Stimulated activated CD4-positive, alpha-beta T cell treated with anti-CD3 and anti-CD28 coated beads, Interleukin-2, amount 100 ng/mL, for 24 hours (primary cell): ENCODE results near the gene CABP4.

ENCODE experiments used
- DNase-seq, 2 donors: peaks; one replicate each; pipeline ENCODE4 v3.0.0-alpha.2; 2020

Gene CABP4

GRCh38 chr11:67419325-67420049 lies 35.7 kb upstream of the CABP4 start:
- DNase-seq: peak in 1 of 2 donors; percentile 13

GRCh38 chr11:67420147-67420645 lies 35.0 kb upstream of the CABP4 start:
- peak in 1 of 2 donors; percentile 6 for DNase-seq

- peak; percentile 99 to 100 for DNase-seq
Observed at GRCh38 chr11:67420646-67421429, 34.3 kb upstream of the CABP4 start.

- no peak for DNase-seq
Observed at GRCh38 chr11:67421430-67422031, 33.6 kb upstream of the CABP4 start.

- DNase-seq: no peak
Observed at GRCh38 chr11:67422891-67423290, 32.3 kb upstream of the CABP4 start.

- DNase-seq: no peak
Observed at GRCh38 chr11:67423466-67423865, 31.7 kb upstream of the CABP4 start.

- no peak for DNase-seq
Observed at GRCh38 chr11:67423891-67424613, 31.1 kb upstream of the CABP4 start.

- peak in 1 of 2 donors; percentile 20 for DNase-seq
Observed at GRCh38 chr11:67427364-67427859, 27.7 kb upstream of the CABP4 start.

GRCh38 chr11:67428052-67429001 lies 26.8 kb upstream of the CABP4 start, which contains the start of gene RPS6KB2:
RPS6KB2 (plus strand) TSS chr11:67428494; CDS start chr11:67428546, 52 bp downstream.
- DNase-seq: peak; percentile 100

GRCh38 chr11:67429038-67429668 lies 26.0 kb upstream of the CABP4 start:
- no peak for DNase-seq

- no peak for DNase-seq
Observed at GRCh38 chr11:67429722-67430121, 25.4 kb upstream of the CABP4 start.

- DNase-seq: no peak
Observed at GRCh38 chr11:67431346-67432249, 23.6 kb upstream of the CABP4 start.

- DNase-seq: peak in 1 of 2 donors; percentile 11
Observed at GRCh38 chr11:67432655-67433349, 22.4 kb upstream of the CABP4 start.

GRCh38 chr11:67433536-67434394 lies 21.4 kb upstream of the CABP4 start:
- DNase-seq: peak in 1 of 2 donors; percentile 36

GRCh38 chr11:67434395-67434881 lies 20.7 kb upstream of the CABP4 start:
- DNase-seq: peak in 1 of 2 donors; percentile 56

GRCh38 chr11:67435031-67435726 lies 20.0 kb upstream of the CABP4 start:
- DNase-seq: peak; percentile 46 to 60
